C4-2B (cell line): ENCODE data around the gene PKMYT1.

Experiments
- H3K27ac ChIP-seq: fragments of 450-650 bp; 2 replicates; pipeline ENCODE4 v1.5.1; 2017
- ZFX ChIP-seq: fragments of 450-650 bp; IDR thresholded peaks from 2 replicates; pipeline ENCODE4 v1.6.1; 2017
- TF ChIP-seq, protein P1 (sequence below): fragments of 450-650 bp; conservative IDR thresholded peaks from 2 replicates; pipeline ENCODE4 v1.5.1; 2017; ENCODE audit warnings: mild to moderate bottlenecking

Gene PKMYT1

DNA sequence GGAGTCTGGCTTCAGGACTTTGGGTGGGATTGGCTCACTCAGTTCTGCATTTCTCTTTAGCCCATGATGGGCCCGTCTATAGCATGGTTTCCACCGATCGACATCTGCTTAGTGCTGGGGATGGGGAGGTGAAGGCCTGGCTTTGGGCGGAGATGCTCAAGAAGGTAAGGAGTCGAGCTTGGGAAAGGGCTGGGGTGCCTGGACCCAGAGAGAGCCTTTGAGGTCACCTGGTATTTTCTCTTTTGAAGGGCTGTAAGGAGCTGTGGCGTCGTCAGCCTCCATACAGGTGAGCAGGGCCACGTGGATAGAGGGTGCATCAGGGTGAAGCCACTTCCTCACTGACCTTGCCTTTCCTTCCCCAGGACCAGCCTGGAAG lies 45.7 kb upstream of the PKMYT1 start:
- H3K27ac ChIP-seq: no peak overlapping the region
- TF ChIP-seq, protein P1, sequence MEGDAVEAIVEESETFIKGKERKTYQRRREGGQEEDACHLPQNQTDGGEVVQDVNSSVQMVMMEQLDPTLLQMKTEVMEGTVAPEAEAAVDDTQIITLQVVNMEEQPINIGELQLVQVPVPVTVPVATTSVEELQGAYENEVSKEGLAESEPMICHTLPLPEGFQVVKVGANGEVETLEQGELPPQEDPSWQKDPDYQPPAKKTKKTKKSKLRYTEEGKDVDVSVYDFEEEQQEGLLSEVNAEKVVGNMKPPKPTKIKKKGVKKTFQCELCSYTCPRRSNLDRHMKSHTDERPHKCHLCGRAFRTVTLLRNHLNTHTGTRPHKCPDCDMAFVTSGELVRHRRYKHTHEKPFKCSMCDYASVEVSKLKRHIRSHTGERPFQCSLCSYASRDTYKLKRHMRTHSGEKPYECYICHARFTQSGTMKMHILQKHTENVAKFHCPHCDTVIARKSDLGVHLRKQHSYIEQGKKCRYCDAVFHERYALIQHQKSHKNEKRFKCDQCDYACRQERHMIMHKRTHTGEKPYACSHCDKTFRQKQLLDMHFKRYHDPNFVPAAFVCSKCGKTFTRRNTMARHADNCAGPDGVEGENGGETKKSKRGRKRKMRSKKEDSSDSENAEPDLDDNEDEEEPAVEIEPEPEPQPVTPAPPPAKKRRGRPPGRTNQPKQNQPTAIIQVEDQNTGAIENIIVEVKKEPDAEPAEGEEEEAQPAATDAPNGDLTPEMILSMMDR: no peak
- no peak for TF ChIP-seq ZFX

GRCh38 chr16:3025032-3026002 lies 45.1 kb upstream of the PKMYT1 start:
- H3K27ac ChIP-seq: no peak overlapping the region; the same call in 1 of the 2 replicates
- TF ChIP-seq ZFX: no peak
- TF ChIP-seq, protein P1: no peak

DNA sequence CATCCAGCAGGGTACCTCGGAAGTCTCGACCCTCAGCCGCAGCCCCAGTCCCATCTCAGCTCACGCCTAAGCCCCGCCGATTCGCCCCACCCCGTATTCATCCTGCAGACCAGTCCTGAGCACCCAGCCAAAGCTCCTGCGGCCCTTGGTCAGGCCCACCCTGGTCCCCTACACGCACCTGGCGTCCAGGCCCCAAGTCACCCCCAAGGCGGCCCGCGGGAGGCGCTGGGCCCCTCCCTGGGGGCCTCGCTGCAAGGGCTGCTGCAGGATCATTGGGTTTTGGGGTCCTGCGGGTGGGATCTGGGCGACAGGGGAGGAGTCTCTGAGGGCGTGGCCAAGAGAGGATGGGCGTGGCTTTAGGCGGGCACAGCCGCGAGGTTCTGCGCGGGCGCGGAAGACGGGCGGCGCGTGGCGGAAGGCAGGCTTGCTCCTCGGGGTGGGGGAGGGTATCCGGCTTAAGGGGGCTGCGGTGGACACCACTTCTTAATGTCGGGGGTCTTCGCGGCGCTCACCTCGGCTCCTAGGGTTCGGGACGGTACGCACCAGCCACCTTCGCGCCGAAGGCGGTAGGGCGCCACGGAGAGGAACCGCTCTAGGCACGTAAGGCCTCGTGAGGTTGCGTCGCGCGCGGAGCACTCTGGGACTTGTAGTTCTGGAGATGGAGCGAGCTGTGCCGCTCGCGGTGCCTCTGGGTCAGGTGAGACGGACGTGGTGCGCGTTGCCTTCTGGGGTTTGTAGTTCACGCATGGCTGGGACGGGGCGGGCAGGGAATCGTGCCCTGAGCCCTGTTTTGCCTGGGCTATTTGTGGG lies 43.6 kb upstream of the PKMYT1 start, which contains the start of the genes HCFC1R1 and THOC6:
Gene HCFC1R1 (minus strand): TSS at position 274 of the 810 bp plus-strand sequence. CDS start 1 bp downstream, at position 273.
Gene THOC6 (plus strand): TSS at position 367 of the 810 bp plus-strand sequence. CDS start 292 bp downstream, at position 659.
- TF ChIP-seq, protein P1: no peak
- peak; percentile 33; the same call in 1 of the 2 replicates for TF ChIP-seq ZFX
- H3K27ac ChIP-seq: peak within 1 kb of the TSS; percentile 85

GRCh38 chr16:3023415-3023668 lies 43.1 kb upstream of the PKMYT1 start:
- TF ChIP-seq, protein P1: no peak
- TF ChIP-seq ZFX: no peak
- H3K27ac ChIP-seq: peak overlapping the region; percentile 85

GRCh38 chr16:3022684-3023414 lies 42.6 kb upstream of the PKMYT1 start:
- H3K27ac ChIP-seq: peak overlapping the region; percentile 85
- TF ChIP-seq ZFX: no peak
- TF ChIP-seq, protein P1: no peak

GRCh38 chr16:3022208-3022683 lies 42.0 kb upstream of the PKMYT1 start:
- TF ChIP-seq, protein P1: no peak
- TF ChIP-seq ZFX: no peak

More at GRCh38 chr16:3022208-3022683, 42.0 kb upstream of the PKMYT1 start:
- peak overlapping the region; percentile 69; the same call in 1 of the 2 replicates for H3K27ac ChIP-seq
